ENCODE measurements around the gene CSPG4.

DNA sequence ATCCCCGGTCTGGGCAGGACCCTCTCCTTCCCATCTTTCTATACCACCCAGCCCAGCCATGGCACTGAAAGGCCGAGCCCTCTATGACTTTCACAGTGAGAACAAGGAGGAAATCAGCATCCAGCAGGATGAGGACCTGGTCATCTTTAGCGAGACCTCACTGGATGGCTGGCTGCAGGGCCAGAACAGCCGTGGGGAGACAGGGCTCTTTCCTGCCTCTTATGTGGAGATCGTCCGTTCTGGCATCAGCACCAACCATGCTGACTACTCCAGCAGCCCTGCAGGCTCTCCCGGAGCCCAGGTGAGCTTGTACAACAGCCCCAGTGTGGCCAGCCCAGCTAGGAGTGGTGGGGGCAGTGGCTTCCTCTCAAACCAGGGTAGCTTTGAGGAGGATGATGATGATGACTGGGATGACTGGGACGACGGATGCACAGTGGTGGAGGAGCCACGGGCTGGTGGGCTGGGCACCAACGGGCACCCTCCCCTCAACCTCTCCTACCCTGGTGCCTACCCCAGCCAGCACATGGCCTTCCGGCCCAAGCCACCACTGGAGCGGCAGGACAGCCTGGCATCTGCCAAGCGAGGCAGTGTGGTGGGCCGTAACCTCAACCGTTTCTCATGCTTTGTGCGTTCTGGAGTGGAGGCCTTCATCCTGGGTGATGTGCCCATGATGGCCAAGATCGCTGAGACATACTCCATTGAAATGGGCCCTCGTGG lies 63.4 kb downstream of the CSPG4 start:
- no peak for TF ChIP-seq PATZ1 (CRISPR knock-in tag; IDR thresholded peaks at IDR 0.05; ENCODE audit: borderline replicate concordance)
- no peak for TF ChIP-seq RARB (CRISPR knock-in tag; IDR thresholded peaks at IDR 0.05)
- no peak for TF ChIP-seq ZFP3 (CRISPR knock-in tag; IDR thresholded peaks at IDR 0.05)
- no peak for TF ChIP-seq ZC3H10 (CRISPR knock-in tag; IDR thresholded peaks at IDR 0.05)
- TF ChIP-seq TOX (CRISPR knock-in tag; IDR thresholded peaks at IDR 0.05; ENCODE audit: borderline replicate concordance), result no peak
- no peak for TF ChIP-seq PPARA (CRISPR knock-in tag; IDR thresholded peaks at IDR 0.05; ENCODE audit: borderline replicate concordance)
- no peak for TF ChIP-seq ZFP30 (CRISPR knock-in tag; IDR thresholded peaks at IDR 0.05)
- no peak for TF ChIP-seq ZNF565 (CRISPR knock-in tag; conservative IDR thresholded peaks at IDR 0.05; ENCODE audit: low read depth)
- no peak for TF ChIP-seq CSDC2 (CRISPR knock-in tag; IDR thresholded peaks at IDR 0.05)
- no peak for TF ChIP-seq CSRNP3 (CRISPR knock-in tag; IDR thresholded peaks at IDR 0.05)
- TF ChIP-seq SNAI2 (CRISPR knock-in tag; IDR thresholded peaks at IDR 0.05), result no peak
- TF ChIP-seq BACH2 (CRISPR knock-in tag; IDR thresholded peaks at IDR 0.05; ENCODE audit: borderline replicate concordance), result no peak
